SH-SY5Y (cell line): ENCODE data around the gene CELF6.

Experiments used
- GATA2 ChIP-seq: IDR thresholded peaks from 2 replicates; pipeline ENCODE4 v1.6.1; 2011; ENCODE audit warnings: mild to moderate bottlenecking, low read depth, low read length
- GATA3 ChIP-seq: IDR thresholded peaks from 2 replicates; pipeline ENCODE4 v1.6.1; 2011; ENCODE audit warnings: low read depth, mild to moderate bottlenecking, low read length, moderate library complexity

CELF6 gene

DNA sequence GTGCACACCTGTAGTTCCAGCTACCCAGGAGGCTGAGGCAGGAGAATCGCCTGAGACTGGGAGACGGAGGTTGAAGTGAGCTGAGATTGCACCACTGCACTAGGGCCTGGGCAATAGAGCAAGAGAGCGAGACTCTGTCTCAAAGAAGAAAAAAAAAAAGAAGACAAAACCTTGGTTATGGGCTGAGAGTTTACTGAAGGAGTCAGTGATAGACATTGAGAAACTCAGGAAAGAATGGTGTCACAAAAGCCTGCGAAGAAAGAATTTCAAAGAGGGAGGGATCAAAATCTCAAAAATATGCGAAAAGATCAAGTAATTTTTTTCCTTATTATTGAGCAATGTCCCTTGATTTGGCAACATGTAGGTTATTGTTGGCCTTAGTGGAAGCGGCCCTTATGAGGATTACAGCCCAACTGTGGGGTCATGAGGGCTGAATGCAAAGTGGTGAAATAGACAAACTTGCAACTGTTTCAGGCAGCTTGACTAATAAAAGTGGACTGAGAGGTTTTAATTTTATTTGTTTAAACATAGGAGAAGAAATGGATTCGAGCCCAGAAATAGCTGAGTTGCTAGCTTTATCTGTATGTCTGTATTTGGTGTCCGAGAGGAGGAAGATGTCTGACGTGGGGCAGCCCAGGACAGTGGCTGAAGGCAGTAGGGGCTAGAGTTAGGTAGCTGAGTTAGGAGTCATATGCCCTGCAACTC lies 18.8 kb upstream of the CELF6 start:
- TF ChIP-seq GATA2 (no peak), GATA3 (no peak)

DNA sequence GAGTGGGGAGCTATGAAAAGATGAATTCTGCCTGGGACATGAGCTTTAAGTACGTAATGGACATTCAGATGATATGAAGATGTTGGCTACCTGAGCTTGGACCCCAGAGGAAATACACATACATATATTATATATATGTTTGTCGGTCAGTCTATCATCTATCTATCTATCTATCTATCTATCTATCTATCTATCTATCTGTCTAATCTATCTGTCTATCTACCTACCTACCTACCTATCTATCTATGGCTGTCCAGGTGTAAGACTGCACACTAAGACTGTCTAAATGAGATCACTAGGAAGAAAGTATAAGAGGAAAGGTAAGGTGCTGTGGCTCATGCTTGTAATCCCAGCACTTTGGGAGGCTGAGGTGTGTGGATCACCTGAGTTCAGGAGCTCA lies 18.2 kb upstream of the CELF6 start:
- TF ChIP-seq GATA2 (no peak), GATA3 (no peak)

DNA sequence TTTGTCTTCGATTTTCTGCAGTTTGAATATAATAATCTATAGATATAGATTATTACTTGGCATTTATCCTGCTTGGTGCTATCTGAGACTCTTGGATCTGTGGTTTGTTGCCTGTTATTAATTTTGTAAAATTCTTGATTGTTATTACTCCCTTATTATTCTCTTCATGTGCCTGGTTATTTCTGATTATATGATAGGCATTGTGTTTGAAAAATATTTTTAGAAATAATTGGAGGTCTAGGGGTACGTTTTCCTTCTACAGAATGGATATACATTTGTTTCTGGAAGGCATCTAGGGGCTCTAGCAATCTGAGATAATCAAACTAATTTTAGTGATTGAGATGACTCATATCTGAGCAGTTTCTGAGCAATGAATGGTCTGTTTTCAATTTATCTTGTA lies 14.9 kb upstream of the CELF6 start:
- TF ChIP-seq GATA3 (no peak), GATA2 (no peak)

DNA sequence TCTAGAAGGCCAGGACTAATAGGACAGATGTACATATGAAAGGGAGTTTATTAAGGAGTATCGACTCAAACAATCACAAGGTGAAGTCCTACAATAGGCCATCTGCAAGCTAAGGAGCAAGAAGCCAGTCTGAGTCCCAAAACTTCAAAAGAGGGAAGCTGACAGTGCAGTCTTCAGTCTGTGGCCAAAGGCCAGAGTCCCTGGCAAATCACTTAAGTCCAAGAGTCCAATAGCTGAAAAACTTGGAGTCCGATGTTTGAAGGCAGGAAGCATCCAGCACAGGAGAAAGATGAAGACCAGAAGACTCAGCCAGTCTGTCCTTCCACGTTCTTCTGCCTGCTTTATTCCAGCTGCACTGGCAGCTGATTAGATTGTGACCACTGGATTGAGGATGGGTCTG lies 11.1 kb upstream of the CELF6 start:
- TF ChIP-seq GATA3 (no peak), GATA2 (no peak)

DNA sequence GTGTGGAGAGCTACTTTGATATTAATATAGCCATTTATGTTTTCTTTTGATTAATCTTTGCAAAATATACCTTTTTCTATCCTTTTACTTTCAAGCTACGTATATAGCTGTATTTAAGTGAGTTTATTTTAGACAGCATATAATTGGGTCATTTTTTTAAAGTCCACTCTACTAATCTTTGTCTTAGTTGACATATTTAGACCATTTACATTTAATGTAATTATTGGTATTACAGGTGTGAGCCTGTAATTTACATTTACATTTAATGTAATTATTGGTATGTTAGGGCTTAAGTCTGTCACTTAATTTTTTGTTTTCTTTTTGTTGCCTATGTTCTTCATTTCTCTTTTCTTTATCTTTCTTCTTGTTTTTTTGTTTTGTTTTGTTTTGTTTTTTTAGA lies 3.8 kb upstream of the CELF6 start:
- no peak for TF ChIP-seq GATA3
- TF ChIP-seq GATA2 = no peak

DNA sequence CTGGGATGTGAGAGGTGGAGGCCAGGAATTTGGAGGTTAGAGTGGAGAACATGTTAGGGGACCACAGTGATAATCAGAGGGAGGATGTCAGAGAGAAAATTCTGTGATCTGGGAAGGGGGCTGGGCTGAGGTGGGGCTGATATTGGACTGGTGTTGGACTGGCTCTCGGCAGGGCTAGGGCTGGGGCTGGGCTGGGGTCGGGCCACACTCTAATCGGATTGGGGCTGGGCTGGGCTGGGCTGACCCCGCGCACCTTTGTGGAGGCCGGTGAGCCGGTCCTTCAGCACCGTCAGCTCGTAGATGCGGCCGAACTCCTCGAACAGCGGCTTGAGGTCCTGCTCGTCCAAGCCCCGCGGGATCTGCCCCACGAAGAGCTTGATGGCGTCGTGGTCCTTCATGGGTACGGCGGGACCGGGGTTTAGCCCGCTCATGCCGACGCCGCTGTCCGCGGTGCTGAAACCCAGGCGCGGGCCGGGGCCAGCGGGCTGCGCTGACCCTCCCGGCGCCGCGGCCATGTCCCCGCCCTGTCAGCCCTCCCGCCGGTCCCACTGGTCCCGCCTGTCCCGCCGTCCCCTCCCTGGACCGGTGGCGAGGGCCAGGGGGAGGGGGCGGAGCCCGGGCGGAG lies 485 bp downstream of the CELF6 start:
- no peak for TF ChIP-seq GATA2
- no peak for TF ChIP-seq GATA3

DNA sequence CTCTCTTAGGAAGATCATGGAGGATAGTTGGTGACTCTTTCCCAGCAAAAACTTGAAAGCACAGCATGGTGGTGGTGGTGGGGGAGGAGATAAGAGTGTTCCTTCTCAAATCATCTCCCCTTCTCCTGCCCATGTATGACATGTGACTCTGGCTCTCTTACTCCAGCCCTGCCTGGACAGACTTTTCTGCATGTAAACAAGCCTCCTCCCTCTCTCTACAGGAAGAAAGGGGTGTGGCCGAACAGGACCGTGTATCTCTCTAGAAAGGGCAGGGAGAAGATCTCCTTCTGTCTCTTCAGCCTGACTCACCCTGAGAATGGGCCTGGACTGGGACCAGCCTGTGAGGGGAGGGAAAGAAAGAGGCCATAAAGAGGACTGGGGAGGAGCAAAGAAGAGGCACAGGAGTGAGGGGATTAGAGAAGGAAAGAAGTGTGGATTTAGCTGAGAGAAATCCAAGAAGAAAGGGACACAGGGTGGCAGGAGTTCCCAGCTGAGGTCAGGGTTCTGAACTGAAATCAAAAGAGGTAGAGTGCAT lies 1.5 kb downstream of the CELF6 start:
- TF ChIP-seq GATA2 (no peak), GATA3 (no peak)

DNA sequence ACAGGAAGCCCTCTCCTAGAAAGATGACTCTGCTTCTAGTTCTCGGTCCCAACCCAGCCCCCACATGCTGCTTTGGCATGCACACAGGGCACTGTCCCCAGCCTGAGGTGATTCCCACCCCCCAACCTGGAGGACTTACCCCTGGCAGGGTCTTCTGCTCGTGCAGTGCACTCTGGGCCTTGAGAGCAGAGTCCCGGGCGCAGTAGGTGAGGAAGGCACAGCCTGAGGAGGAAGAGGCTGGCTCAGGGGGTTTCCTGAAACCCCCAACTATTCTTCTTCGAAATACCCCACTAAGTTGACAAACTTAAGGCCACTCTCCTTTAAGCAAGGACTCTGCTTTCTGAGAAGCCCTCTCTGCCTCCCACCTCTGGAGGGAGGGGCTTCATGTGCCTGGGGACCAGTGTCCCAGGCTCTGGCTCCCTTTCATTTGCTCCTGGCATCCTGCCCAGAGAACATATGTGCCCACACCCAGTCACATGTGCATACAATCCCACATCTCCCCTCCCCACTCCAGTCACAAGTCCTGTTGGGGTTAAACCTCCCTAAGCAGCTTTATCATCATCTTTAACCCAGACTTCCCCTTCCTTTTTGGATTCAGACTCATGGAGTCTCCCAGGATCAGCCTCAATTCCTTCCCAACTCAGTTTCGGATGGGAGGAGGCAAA lies 4.1 kb downstream of the CELF6 start:
- TF ChIP-seq GATA2 = no peak
- TF ChIP-seq GATA3 = no peak

DNA sequence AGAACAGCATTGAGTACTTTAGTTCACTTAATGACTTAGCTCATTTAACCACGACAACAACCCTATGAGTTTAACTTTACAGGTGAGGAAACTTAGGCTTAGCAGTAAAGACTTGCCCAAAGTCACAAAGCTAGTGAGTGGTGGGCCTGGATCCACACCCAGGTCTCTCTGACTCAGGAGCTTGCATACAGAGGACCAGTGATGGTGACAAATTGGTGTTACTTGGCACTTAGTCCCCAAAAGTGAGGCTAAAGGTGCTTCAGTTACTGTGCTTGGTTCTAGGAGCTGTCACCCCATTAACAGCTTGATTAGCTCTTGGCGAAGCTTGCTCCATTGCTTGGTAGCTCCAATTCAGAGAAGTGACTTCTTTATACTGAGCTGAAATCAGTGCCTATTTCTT lies 6.1 kb downstream of the CELF6 start:
- no peak for TF ChIP-seq GATA2
- TF ChIP-seq GATA3 = no peak

DNA sequence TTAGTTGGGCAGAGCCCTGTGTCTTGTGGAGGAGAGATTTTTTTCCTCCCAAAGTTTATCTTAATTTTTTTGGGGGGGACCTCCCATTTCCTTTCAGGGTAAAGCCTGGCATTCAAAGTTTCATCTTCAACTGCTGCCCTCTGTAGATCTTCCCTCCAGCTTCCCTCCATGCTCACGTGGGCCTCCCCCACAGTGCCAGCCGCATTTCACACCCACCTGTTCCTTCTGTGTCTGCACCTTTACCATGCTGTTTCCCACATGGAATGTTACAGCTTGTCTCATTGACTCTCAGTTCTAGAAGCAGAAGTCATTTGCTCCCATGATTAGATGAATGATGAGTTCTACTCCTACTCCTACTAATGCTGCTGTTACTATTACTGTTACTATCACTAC lies 6.5 kb downstream of the CELF6 start:
- no peak for TF ChIP-seq GATA3
- TF ChIP-seq GATA2 = no peak

DNA sequence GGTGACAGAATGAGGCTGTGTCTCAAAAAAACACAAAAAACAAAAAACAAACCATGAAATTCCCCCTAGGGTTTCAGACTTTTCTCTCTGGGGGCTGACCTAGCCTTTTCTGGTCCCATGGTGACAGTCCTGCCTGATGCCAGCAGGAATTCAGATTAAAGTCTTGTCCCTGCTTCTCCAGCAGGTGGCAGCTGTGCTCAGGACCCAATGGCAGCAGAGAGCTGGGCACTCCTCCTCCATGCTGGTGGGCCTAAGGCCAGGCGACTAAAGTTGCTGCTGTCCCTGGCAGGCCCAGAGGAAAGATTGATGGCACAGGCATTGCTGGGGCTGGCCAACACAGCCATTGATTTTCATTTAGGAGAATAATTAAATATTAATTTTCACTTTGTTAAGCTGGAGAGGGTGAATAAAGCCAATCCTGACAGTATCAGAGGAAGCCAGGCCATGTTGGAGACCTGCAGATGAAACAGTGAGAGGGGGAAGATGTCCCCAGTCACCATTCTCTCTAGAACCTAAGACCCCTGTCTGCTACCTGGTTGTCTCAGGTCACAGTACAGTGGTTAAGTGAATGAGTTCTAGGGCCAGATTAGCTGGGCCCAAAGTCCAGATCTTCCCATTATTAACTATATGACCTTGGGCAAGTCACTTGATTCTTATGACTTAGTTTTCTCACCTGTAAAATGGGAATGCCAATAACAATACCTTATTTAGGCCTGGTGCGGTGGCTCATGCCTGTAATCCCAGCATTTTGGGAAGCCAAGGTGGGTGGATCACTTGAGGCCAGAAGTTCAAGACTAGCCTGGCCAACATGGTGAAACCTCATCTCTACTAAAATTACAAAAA lies 7.1 kb downstream of the CELF6 start:
- TF ChIP-seq GATA3 (no peak), GATA2 (no peak)

DNA sequence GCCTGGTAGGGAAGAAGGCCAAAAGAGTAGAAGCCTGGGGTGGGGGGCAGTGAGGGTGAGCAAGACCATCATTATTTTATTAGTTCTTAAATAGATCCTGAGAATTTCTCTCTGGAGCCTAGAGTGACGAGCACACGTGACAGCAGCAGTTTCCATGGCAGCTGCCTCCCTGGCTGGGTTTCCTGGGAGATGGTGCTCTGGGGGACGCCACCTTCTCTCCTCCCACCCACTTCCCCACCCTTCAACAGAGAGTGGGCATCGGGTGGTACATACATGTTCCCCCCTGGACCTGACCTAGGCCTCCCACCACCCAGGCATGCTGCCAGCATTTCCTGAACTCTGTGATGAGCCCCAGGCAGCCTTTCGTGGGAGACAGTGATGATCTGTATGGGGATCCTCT lies 12.9 kb downstream of the CELF6 start:
- TF ChIP-seq GATA2 (no peak), GATA3 (no peak)

DNA sequence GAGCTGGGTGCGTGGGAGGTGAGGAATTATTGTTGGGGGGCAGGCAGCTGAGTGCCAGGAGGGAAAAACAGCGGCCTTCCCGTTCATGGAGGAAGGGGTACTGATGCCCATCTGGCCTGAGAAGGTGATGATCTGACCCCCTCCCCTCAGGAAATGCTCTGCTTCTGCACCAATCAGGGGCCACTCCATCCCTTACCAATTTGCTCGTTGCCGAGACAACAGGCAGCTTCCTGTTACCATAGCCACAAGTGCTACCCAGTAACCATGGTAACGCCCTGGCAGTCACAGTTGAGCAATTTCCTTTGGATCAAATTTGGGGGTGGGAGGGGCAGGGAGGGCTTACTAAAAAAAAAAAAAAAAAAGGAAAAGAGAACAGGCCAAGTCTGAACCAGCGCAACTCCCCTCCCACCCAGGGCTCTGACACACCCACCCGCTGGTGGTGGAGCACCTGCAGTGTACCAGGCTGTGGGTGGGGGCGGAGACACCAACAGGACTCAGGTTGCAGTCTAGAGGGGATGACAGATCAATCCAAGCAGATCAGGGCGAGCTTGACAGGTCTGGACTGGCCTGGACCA lies 13.7 kb downstream of the CELF6 start:
- no peak for TF ChIP-seq GATA3
- TF ChIP-seq GATA2 = no peak

DNA sequence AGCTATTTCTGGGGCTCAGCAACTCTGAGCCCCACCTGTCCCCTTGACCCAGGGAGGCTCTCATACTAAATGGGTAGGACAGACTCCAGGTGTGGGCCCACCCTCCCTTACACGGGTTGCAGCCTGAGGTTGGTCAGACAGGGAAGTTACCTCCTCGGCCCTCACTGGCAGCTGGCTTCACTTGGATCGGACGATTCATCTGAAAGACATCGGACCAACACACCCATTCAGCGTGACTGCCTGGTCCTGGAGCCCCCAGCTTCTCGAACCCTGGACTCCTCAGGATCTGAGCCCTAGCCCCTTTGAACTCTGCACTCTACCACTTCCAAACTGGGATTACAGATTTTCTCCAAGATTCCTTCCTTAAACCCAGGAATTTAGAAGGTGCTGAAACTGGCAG lies 15.4 kb downstream of the CELF6 start:
- TF ChIP-seq GATA2 (no peak), GATA3 (no peak)
